B cell (primary cell): Measurements from ENCODE around the gene RBM33. TPM values are rescaled to one million over a fixed set of nuclear protein-coding genes. Genes with fewer than 3 reads are reported as not detected.

ENCODE experiments used
- ATAC-seq: fragments of 200-7000 bp; cut with Tn5 transposase; one replicate; pipeline ENCODE4 v1.10.0; 2021; ENCODE audit warnings: low read depth, mild to moderate bottlenecking, moderate number of reproducible peaks, moderate library complexity
- CTCF ChIA-PET: fragments of 350-600 bp; sonication (Branson Sonifier 250); formaldehyde crosslinking; loops from one replicate; lab custom pipeline; 2021; ENCODE audit warnings: antibody characterized with exemption, inconsistent platforms; lab: Charles Lee
- POLR2A ChIA-PET: fragments of 350-600 bp; sonication (Branson Sonifier 250); formaldehyde crosslinking; loops from one replicate; lab custom pipeline; 2021; ENCODE audit warnings: antibody characterized with exemption; lab: Charles Lee
- DNase-seq: peaks from one replicate; pipeline ENCODE4 v3.0.0; 2013
- H2AFZ ChIP-seq: 2 replicates; pipeline ENCODE4 v1.6.1; 2012; ENCODE audit warnings: mild to moderate bottlenecking, low read depth, low read length; ENCODE audit not compliant: insufficient read depth, poor library complexity, severe bottlenecking
- H3K27ac ChIP-seq, 2 donors: 1 replicate in 1 of 2; 2 replicates in 1 of 2; pipeline ENCODE4 v1.5.1; 2012 to 2013; ENCODE audit warnings: low read length in 2 of 2, mild to moderate bottlenecking in 2 of 2, moderate library complexity in 1 of 2
- H3K27me3 ChIP-seq, 4 experiments: fragments of 200-600 bp in 1 of 4; sonication (generic) in 1 of 4; replicated peaks in 1 of 4; 1 replicate in 2 of 4; 2 replicates in 2 of 4; pipeline versions ENCODE4 v1.6.1 to v1.7.0; 2013 to 2016; ENCODE audit warnings: low read length in 3 of 4, mild to moderate bottlenecking in 2 of 4, mixed read lengths in 1 of 4, moderate library complexity in 1 of 4; ENCODE audit not compliant: insufficient read depth in 4 of 4, control insufficient read depth in 3 of 4; ENCODE audit errors: control extremely low read depth in 1 of 4
- H3K36me3 ChIP-seq, 2 experiments: replicated peaks in 1 of 2; 1 replicate in 1 of 2; 2 replicates in 1 of 2; pipeline versions ENCODE4 v1.6.1 to v1.7.1; 2013; ENCODE audit warnings: low read length in 1 of 2; ENCODE audit not compliant: insufficient read depth in 2 of 2, control insufficient read depth in 1 of 2; ENCODE audit errors: control extremely low read depth in 1 of 2, extremely low read depth in 1 of 2
- H3K4me1 ChIP-seq, 2 donors: fragments of 200-600 bp in 1 of 2; sonication (generic) in 1 of 2; 1 replicate in 1 of 2; 2 replicates in 1 of 2; pipeline versions ENCODE4 v1.5.1 to v1.6.1; 2013 to 2017; ENCODE audit warnings: low read length in 2 of 2; ENCODE audit not compliant: control insufficient read depth in 2 of 2, insufficient read depth in 2 of 2
- H3K4me2 ChIP-seq: replicated peaks from 2 replicates; pipeline ENCODE3; 2012; ENCODE audit warnings: mild to moderate bottlenecking, low read depth, low read length; ENCODE audit not compliant: poor library complexity, severe bottlenecking
- H3K4me3 ChIP-seq, 5 experiments: fragments of 200-600 bp in 1 of 5; sonication (generic) in 1 of 5; 1 replicate in 3 of 5; 2 replicates in 2 of 5; pipeline versions ENCODE4 v1.5.1 to v1.7.0; 2011 to 2016; ENCODE audit warnings: low read length in 4 of 5, mild to moderate bottlenecking in 4 of 5, low read depth in 2 of 5, control low read depth in 1 of 5, moderate library complexity in 1 of 5; ENCODE audit not compliant: insufficient read depth in 1 of 5; ENCODE audit errors: control extremely low read depth in 1 of 5, extremely low read depth in 1 of 5
- H3K79me2 ChIP-seq: fragments of 200-600 bp; sonication (generic); one replicate; pipeline ENCODE4 v1.6.0; 2016; ENCODE audit warnings: low read length; ENCODE audit not compliant: control insufficient read depth, insufficient read depth
- H3K9ac ChIP-seq: fragments of 200-600 bp; sonication (generic); 2 replicates; pipeline ENCODE4 v1.6.1; 2017; ENCODE audit warnings: mild to moderate bottlenecking, low read length, moderate library complexity
- H3K9me3 ChIP-seq, 3 donors: one replicate each; pipeline versions ENCODE4 v1.6.1 to v1.7.1; 2013; ENCODE audit warnings: low read length in 2 of 3; ENCODE audit not compliant: control insufficient read depth in 2 of 3, insufficient read depth in 1 of 3; ENCODE audit errors: control extremely low read depth in 1 of 3
- H4K20me1 ChIP-seq: 2 replicates; pipeline ENCODE4 v1.6.0; 2012; ENCODE audit warnings: mild to moderate bottlenecking, low read length; ENCODE audit not compliant: insufficient read depth, control insufficient read depth, poor library complexity, severe bottlenecking
- H3K27ac Mint-ChIP-seq: one replicate; pipeline ENCODE4 v1.8.0; 2021; ENCODE audit warnings: mixed read lengths
- H3K27me3 Mint-ChIP-seq: one replicate; pipeline ENCODE4 v1.8.0; 2021; ENCODE audit warnings: mixed read lengths
- H3K4me1 Mint-ChIP-seq: one replicate; pipeline ENCODE4 v1.8.0; 2021; ENCODE audit warnings: mixed read lengths
- H3K4me3 Mint-ChIP-seq: one replicate; pipeline ENCODE4 v1.8.0; 2021; ENCODE audit warnings: mixed read lengths
- H3K9me3 Mint-ChIP-seq: one replicate; pipeline ENCODE4 v1.8.0; 2022; ENCODE audit warnings: mixed read lengths; ENCODE audit not compliant: insufficient read depth
- CTCF ChIP-seq: fragments of 200-600 bp; IDR thresholded peaks from one replicate; pipeline ENCODE4 v1.8.0; 2022; ENCODE audit warnings: antibody characterized with exemption, mild to moderate bottlenecking
- EZH2 ChIP-seq: IDR thresholded peaks from 2 replicates; pipeline ENCODE4 v1.6.1; 2012; ENCODE audit warnings: borderline replicate concordance, low read depth, mild to moderate bottlenecking, moderate library complexity, low read length; ENCODE audit not compliant: insufficient read depth, poor library complexity, severe bottlenecking
- WGBS: methylation state at CpG from one replicate; pipeline ENCODE4 v1.1.5; 2013; ENCODE audit warnings: missing lambda C conversion rate; ENCODE audit not compliant: insufficient coverage; 5-methylcytosine and 5-hydroxymethylcytosine counted together
- intact Hi-C: fragments of 100-400 bp; cut with micrococcal nuclease; formaldehyde crosslinking; loops from one replicate; pipeline ENCODE4 v1.10.0; 2022
- polyA plus RNA-seq: library from polyadenylated mRNA; depleted of rRNA; stranded (reverse); fragments of >200 nt; gene quantifications from 2 replicates; pipeline ENCODE4 v1.2.3, GENCODE V29; 2012
- total RNA-seq, 2 donors: library from RNA; stranded (reverse); fragments of 120-200 nt in 1 of 2; gene quantifications; 1 replicate in 1 of 2; 2 replicates in 1 of 2; pipeline versions ENCODE4 v1.2.3 to v1.2.4, GENCODE V29; 2013 to 2022

Gene RBM33
- total and polyA plus RNA-seq, 2 donors (not counting 1 experiment from before 2014, with no cell fraction given), result 33.5 to 189 TPM

- H3K4me2 ChIP-seq, result no peak overlapping the region
- TF ChIP-seq EZH2 (no peak), CTCF (no peak)
- peaks cover 9 to 19% of the 10 kb centered on the region in 2 donors for H3K4me1 ChIP-seq
- H3K27ac Mint-ChIP-seq, result no peak overlapping the region
- peaks cover 0 to 76% of the 10 kb centered on the region in 2 experiments for H3K36me3 ChIP-seq
- no peaks in the 10 kb centered on the region for H3K9me3 ChIP-seq
- ChIA-PET POLR2A (no interaction called here), CTCF (interaction anchor here (0.8 to 2.1 kb wide), 3 partner anchors 14 to 110 kb away, joined by 3 to 6 read pairs (median 4); no protein-coding TSS in a partner anchor)
- no peak overlapping the region for H3K4me3 Mint-ChIP-seq
- peak overlapping the region in 1 of 2 donors; percentile 64 for H3K27ac ChIP-seq
- H3K4me3 ChIP-seq, result no peak overlapping the region
- ATAC-seq, result no peak
- H3K4me1 Mint-ChIP-seq, result peaks cover 28% of the 10 kb centered on the region
- peaks cover 74% of the 10 kb centered on the region for H3K79me2 ChIP-seq
- intact Hi-C loops, result no loop called here
- DNase-seq, result no peak
- no peaks in the 10 kb centered on the region for H3K27me3 ChIP-seq
- H3K27me3 Mint-ChIP-seq, result no peaks in the 10 kb centered on the region
- H4K20me1 ChIP-seq, result peaks cover 32% of the 10 kb centered on the region
- H3K9ac ChIP-seq, result no peak overlapping the region
- no peak overlapping the region for H2AFZ ChIP-seq
- no peaks in the 10 kb centered on the region for H3K9me3 Mint-ChIP-seq
Observed at GRCh38 chr7:155709453-155709852, 65.0 kb downstream of the RBM33 start.

- Mint-ChIP-seq H3K9me3 (no peaks in the 10 kb centered on the region), H3K4me3 (no peak overlapping the region), H3K27me3 (no peaks in the 10 kb centered on the region), H3K27ac (no peak overlapping the region), H3K4me1 (peaks cover 31% of the 10 kb centered on the region)
- TF ChIP-seq CTCF, result no peak
- TF ChIP-seq EZH2, result no peak
- peaks cover 9 to 19% of the 10 kb centered on the region in 2 donors for H3K4me1 ChIP-seq
- no peak overlapping the region for H3K4me3 ChIP-seq
- no peak overlapping the region for H2AFZ ChIP-seq
- ChIA-PET POLR2A (interaction anchor here (0.7 kb wide), 1 partner anchor 11 kb away, joined by 3 read pairs; no protein-coding TSS in a partner anchor), CTCF (interaction anchor here (1.2 to 2.1 kb wide), 2 partner anchors 13 to 15 kb away, joined by 3 to 6 read pairs; no protein-coding TSS in a partner anchor)
- peaks cover 32% of the 10 kb centered on the region for H4K20me1 ChIP-seq
- 100% methylated on average over 1 of the region's 6 CpGs for WGBS
- DNase-seq (no peak), ATAC-seq (no peak)
- H3K36me3 ChIP-seq, result peaks cover 0 to 75% of the 10 kb centered on the region in 2 experiments
- no peaks in the 10 kb centered on the region for H3K27me3 ChIP-seq
- peak overlapping the region in 1 of 2 donors; percentile 64 for H3K27ac ChIP-seq
- peaks cover 79% of the 10 kb centered on the region for H3K79me2 ChIP-seq
- intact Hi-C loops, result no loop called here
- no peak overlapping the region for H3K9ac ChIP-seq
- H3K9me3 ChIP-seq, result no peaks in the 10 kb centered on the region
- peak overlapping the region; percentile 20 for H3K4me2 ChIP-seq
Observed at GRCh38 chr7:155710031-155710430, 65.6 kb downstream of the RBM33 start.
